Sigmoid colon (tissue), 4 donors: ENCODE data around the gene HTRA3.

Experiments used
- CTCF ChIP-seq, 4 experiments: fragments of 450-650 bp in 3 of 4; fragments of 200-600 bp in 1 of 4; IDR thresholded peaks; one replicate each; pipeline ENCODE4 v1.5.1; 2016 to 2019; ENCODE audit warnings: antibody characterized with exemption in 4 of 4, mild to moderate bottlenecking in 3 of 4, moderate library complexity in 2 of 4
- EP300 ChIP-seq, 4 donors: sonication (generic); formaldehyde crosslinking; IDR thresholded peaks; one replicate each; pipeline ENCODE4 v1.6.1; 2017; ENCODE audit warnings: antibody characterized with exemption in 4 of 4
- POLR2A ChIP-seq, 2 donors: fragments of 450-650 bp; IDR thresholded peaks; one replicate each; pipeline ENCODE4 v1.6.1; 2016; ENCODE audit warnings: antibody characterized with exemption in 2 of 2, mild to moderate bottlenecking in 2 of 2, moderate library complexity in 2 of 2
- POLR2AphosphoS5 ChIP-seq, 4 donors: sonication (generic); formaldehyde crosslinking; IDR thresholded peaks; one replicate each; pipeline ENCODE4 v1.6.1; 2017; ENCODE audit warnings: antibody characterized with exemption in 4 of 4

- no peak for TF ChIP-seq CTCF (IDR thresholded peaks at IDR 0.05)
- TF ChIP-seq POLR2A (IDR thresholded peaks at IDR 0.05), result no peak
- no peak for TF ChIP-seq EP300 (IDR thresholded peaks at IDR 0.05)
- no peak for TF ChIP-seq POLR2AphosphoS5 (IDR thresholded peaks at IDR 0.05)
Observed at GRCh38 chr4:8224975-8225625, 44.5 kb upstream of the HTRA3 start.
